ENCODE results near the gene AP2B1. TPM values are rescaled to one million over a fixed set of nuclear protein-coding genes. Genes with fewer than 3 reads are reported as not detected.

AP2B1 gene
- total RNA-seq, 1 experiment from 2014 or later: 217 TPM

DNA sequence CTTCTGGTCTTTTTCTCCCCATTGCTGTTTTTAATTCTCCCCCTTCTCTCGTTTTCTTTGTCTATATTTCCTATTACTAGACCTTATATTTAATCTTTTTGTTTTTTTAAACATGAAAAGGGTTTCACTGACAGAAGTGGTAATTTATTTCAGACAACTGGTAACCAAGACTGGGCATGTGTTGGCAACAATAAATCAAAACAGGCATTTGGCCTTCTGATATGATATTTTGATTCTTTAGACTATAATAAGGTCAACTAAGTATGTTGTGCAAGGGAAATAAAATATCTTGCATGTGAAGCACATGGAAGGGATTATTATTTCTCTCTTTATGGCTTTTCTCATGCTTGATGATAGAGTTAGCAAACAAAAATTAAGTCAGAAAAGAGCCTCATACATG is 34.6 kb downstream of the AP2B1 start:
- H3K4me1 Mint-ChIP-seq: no peaks in the 10 kb centered on the region
- Histone ChIP-seq H4K91ac (ENCODE audit: insufficient read length, low read depth, low read length) (no peak overlapping the region), H2BK5ac (ENCODE audit: insufficient read length, low read length) (no peak overlapping the region), H2BK20ac (ENCODE audit: low read depth, low read length, poor library complexity, severe bottlenecking) (no peak overlapping the region), H3K79me2 (ENCODE audit: insufficient read depth, low read length) (no peaks in the 10 kb centered on the region), H3T11ph (ENCODE audit: low read length) (no peak overlapping the region), H3K23me2 (ENCODE audit: insufficient read length, low read depth, low read length, poor library complexity, severe bottlenecking) (no peaks in the 10 kb centered on the region), H2BK120ac (ENCODE audit: low read depth, low read length, poor library complexity, severe bottlenecking) (no peak overlapping the region), H3K14ac (ENCODE audit: insufficient read depth, low read length) (no peak overlapping the region), H3K18ac (ENCODE audit: insufficient read length, low read depth, low read length) (no peak overlapping the region), H3K27ac (ENCODE audit: insufficient read length, low read depth, low read length) (no peak overlapping the region), H3K4me1 (ENCODE audit: insufficient read depth, low read length) (no peaks in the 10 kb centered on the region), H2AK5ac (ENCODE audit: insufficient read length, low read length) (no peak overlapping the region), H2BK12ac (ENCODE audit: insufficient read length, low read depth, low read length) (no peak overlapping the region), H3K79me1 (ENCODE audit: insufficient read depth, low read depth, low read length, poor library complexity, severe bottlenecking) (no peaks in the 10 kb centered on the region), H3K4ac (ENCODE audit: low read depth, low read length) (no peak overlapping the region), H3K27me3 (ENCODE audit: insufficient read depth, low read length) (no peaks in the 10 kb centered on the region), H3K4me2 (ENCODE audit: insufficient read depth, insufficient read length, low read length) (no peak overlapping the region), H4K5ac (ENCODE audit: insufficient read length, low read depth, low read length) (no peak overlapping the region), H2BK15ac (ENCODE audit: low read depth, low read length) (no peak overlapping the region), H3K23ac (ENCODE audit: insufficient read length, low read depth, low read length) (no peak overlapping the region), H4K20me1 (ENCODE audit: control insufficient read depth, insufficient read depth, insufficient read length) (no peaks in the 10 kb centered on the region), H3K56ac (ENCODE audit: insufficient read length, low read depth, low read length) (no peak overlapping the region), H3K9me3 (ENCODE audit: control insufficient read depth, low read depth, low read length) (no peaks in the 10 kb centered on the region), H2AFZ (ENCODE audit: low read length) (no peak overlapping the region), H3K9ac (ENCODE audit: extremely low read depth, insufficient read length, low read length) (no peak overlapping the region), H4K8ac (replicated peaks; ENCODE audit: insufficient read length, low read depth, low read length) (no peak overlapping the region)
- H3K27me3 Mint-ChIP-seq (ENCODE audit: low read depth): no peaks in the 10 kb centered on the region
- TF ChIP-seq, protein P1, sequence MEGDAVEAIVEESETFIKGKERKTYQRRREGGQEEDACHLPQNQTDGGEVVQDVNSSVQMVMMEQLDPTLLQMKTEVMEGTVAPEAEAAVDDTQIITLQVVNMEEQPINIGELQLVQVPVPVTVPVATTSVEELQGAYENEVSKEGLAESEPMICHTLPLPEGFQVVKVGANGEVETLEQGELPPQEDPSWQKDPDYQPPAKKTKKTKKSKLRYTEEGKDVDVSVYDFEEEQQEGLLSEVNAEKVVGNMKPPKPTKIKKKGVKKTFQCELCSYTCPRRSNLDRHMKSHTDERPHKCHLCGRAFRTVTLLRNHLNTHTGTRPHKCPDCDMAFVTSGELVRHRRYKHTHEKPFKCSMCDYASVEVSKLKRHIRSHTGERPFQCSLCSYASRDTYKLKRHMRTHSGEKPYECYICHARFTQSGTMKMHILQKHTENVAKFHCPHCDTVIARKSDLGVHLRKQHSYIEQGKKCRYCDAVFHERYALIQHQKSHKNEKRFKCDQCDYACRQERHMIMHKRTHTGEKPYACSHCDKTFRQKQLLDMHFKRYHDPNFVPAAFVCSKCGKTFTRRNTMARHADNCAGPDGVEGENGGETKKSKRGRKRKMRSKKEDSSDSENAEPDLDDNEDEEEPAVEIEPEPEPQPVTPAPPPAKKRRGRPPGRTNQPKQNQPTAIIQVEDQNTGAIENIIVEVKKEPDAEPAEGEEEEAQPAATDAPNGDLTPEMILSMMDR (conservative IDR thresholded peaks at IDR 0.05): no peak
- no peaks in the 10 kb centered on the region for H3K9me3 Mint-ChIP-seq
- no peak overlapping the region for H3K4me3 Mint-ChIP-seq
- H3K27ac Mint-ChIP-seq: no peak overlapping the region
- H3K36me3 Mint-ChIP-seq (ENCODE audit: insufficient read depth in 1 of 3, low read depth in 3 of 3): peaks cover 4 to 28% (median 28%) of the 10 kb centered on the region in 3 experiments
- WGBS (ENCODE audit: extremely low coverage, insufficient read length, low lambda C conversion rate): no CpG with 5 or more reads among the region's 1 CpG
- no peak for DNase-seq

Data from H9 (cell line).